K562 (cell line): ENCODE results near the gene SDR39U1. TPM values are rescaled to one million over a fixed set of nuclear protein-coding genes. Genes with fewer than 3 reads are reported as not detected.

Experiments used
- ASH1L ChIP-seq: fragments of 450-650 bp; IDR thresholded peaks from 2 replicates; pipeline ENCODE4 v1.6.1; 2018; ENCODE audit warnings: borderline replicate concordance, mild to moderate bottlenecking, low read depth; ENCODE audit not compliant: partially characterized antibody
- ATF7 ChIP-seq: fragments of 450-650 bp; IDR thresholded peaks from 2 replicates; pipeline ENCODE4 v1.7.1; 2014; ENCODE audit warnings: mild to moderate bottlenecking, moderate library complexity
- DDX20 ChIP-seq: fragments of 450-650 bp; IDR thresholded peaks from 2 replicates; pipeline ENCODE4 v1.6.1; 2016; ENCODE audit warnings: missing genetic modification characterization, low read depth, mild to moderate bottlenecking, missing compliant biosample characterization, moderate library complexity
- DPF2 ChIP-seq: fragments of 450-650 bp; IDR thresholded peaks from 2 replicates; pipeline ENCODE4 v1.6.1; 2016
- ETV6 ChIP-seq, 3 experiments: fragments of 150-350 bp in 1 of 3; sonication (generic) in 1 of 3; formaldehyde crosslinking in 1 of 3; IDR thresholded peaks; 2 replicates each; pipeline versions ENCODE4 v1.6.1 to v1.8.0; 2014 to 2022; ENCODE audit warnings: borderline replicate concordance in 2 of 3, low read depth in 2 of 3, antibody characterized with exemption in 1 of 3, low read length in 1 of 3, mild to moderate bottlenecking in 1 of 3, missing genetic modification reagents in 1 of 3
- FIP1L1 ChIP-seq: fragments of 200-400 bp; formaldehyde crosslinking; IDR thresholded peaks from 2 replicates; pipeline ENCODE4 v1.6.1; 2018; ENCODE audit warnings: mild to moderate bottlenecking, low read depth, low read length; ENCODE audit not compliant: poor library complexity, severe bottlenecking
- FOSL1 ChIP-seq: fragments of 200-800 bp; sonication (Bioruptor generic); conservative IDR thresholded peaks from 2 replicates; pipeline ENCODE4 v1.6.1; 2016; ENCODE audit warnings: missing genetic modification characterization, missing compliant biosample characterization
- GABPB1 ChIP-seq: sonication (generic); formaldehyde crosslinking; IDR thresholded peaks from 2 replicates; pipeline ENCODE4 v1.8.0; 2022; ENCODE audit warnings: mild to moderate bottlenecking, missing genetic modification reagents
- HDAC2 ChIP-seq: fragments of 450-650 bp; IDR thresholded peaks from 2 replicates; pipeline ENCODE4 v1.6.1; 2016; ENCODE audit warnings: mild to moderate bottlenecking
- HLTF ChIP-seq: fragments of 450-650 bp; IDR thresholded peaks from 2 replicates; pipeline ENCODE4 v1.6.1; 2016
- MAFF ChIP-seq: IDR thresholded peaks from 2 replicates; pipeline ENCODE4 v1.6.1; 2012; ENCODE audit warnings: low read length, improper control_type of control experiment
- MCM7 ChIP-seq, 2 experiments: fragments of 450-650 bp; IDR thresholded peaks; 2 replicates each; pipeline ENCODE4 v1.6.1; 2016 to 2018
- POLR2A ChIP-seq: fragments of 450-650 bp; conservative IDR thresholded peaks from 2 replicates; pipeline ENCODE4 v1.6.1; 2016
- RAD21 ChIP-seq, 2 experiments: fragments of 250-450 bp in 1 of 2; fragments of 450-650 bp in 1 of 2; sonication (Bioruptor Pico) in 1 of 2; formaldehyde crosslinking in 1 of 2; IDR thresholded peaks in 1 of 2; conservative IDR thresholded peaks in 1 of 2; 2 replicates each; pipeline versions ENCODE4 v1.4.0 to v1.8.0; 2020 to 2022; ENCODE audit warnings: mild to moderate bottlenecking in 2 of 2, moderate library complexity in 1 of 2
- RNF2 ChIP-seq: sonication (generic); IDR thresholded peaks from 2 replicates; pipeline ENCODE4 v1.6.1; 2016
- SIX5 ChIP-seq, 2 experiments: IDR thresholded peaks; 2 replicates each; pipeline ENCODE4 v1.6.1; 2011; ENCODE audit warnings: low read length in 2 of 2, borderline replicate concordance in 1 of 2, low read depth in 1 of 2, mild to moderate bottlenecking in 1 of 2, moderate library complexity in 1 of 2; ENCODE audit not compliant: insufficient read depth in 1 of 2
- SP1 ChIP-seq: sonication (generic); formaldehyde crosslinking; IDR thresholded peaks from 2 replicates; pipeline ENCODE4 v1.8.1; 2022; ENCODE audit warnings: mild to moderate bottlenecking, missing genetic modification reagents
- STAT5B ChIP-seq: fragments of 250-450 bp; sonication (Bioruptor Pico); IDR thresholded peaks from 2 replicates; pipeline ENCODE4 v1.8.0; 2021; ENCODE audit warnings: mild to moderate bottlenecking, inconsistent platforms
- ZNF668 ChIP-seq: fragments of 250-450 bp; sonication (Bioruptor Pico); IDR thresholded peaks from 2 replicates; pipeline ENCODE4 v1.8.0; 2022; ENCODE audit warnings: mild to moderate bottlenecking, inconsistent platforms
- polyA plus RNA-seq, 8 experiments: library from polyadenylated mRNA; depleted of rRNA in 4 of 8; stranded (reverse) in 5 of 8; unstranded in 3 of 8; fragments of >200 nt; fragmentation: Nextera tagmentation in 2 of 8; fragmentation: Illumina TruSeq in 1 of 8; extraction: Ambion mirVana in 2 of 8; extraction: Trizol in 1 of 8; gene quantifications; 2 replicates each; pipeline versions ENCODE4 v1.2.1 to v1.2.3, GENCODE V29; 2011 to 2014; ENCODE audit warnings: inconsistent platforms in 1 of 8, missing spikeins in 1 of 8
- total RNA-seq, 7 experiments: library from RNA; depleted of rRNA in 6 of 7; stranded (reverse); fragments of >200 nt in 6 of 7; fragmentation: Illumina TruSeq in 2 of 7; extraction: Trizol in 2 of 7; gene quantifications; 2 replicates each; pipeline versions ENCODE4 v1.2.1 to v1.2.3, GENCODE V29; 2011 to 2021; ENCODE audit warnings: low replicate concordance in 1 of 7
- TF ChIP-seq, protein P1 (sequence below): fragments of 200-800 bp; sonication (Bioruptor generic); IDR thresholded peaks from 2 replicates; pipeline ENCODE4 v1.6.1; 2017; ENCODE audit warnings: missing genetic modification characterization, missing compliant biosample characterization
- TF ChIP-seq, protein P2 (sequence below): IDR thresholded peaks from 2 replicates; pipeline ENCODE4 v1.6.1; 2014; ENCODE audit warnings: antibody characterized with exemption
- TF ChIP-seq, protein P3 (sequence below): fragments of 150-350 bp; conservative IDR thresholded peaks from 2 replicates; pipeline ENCODE4 v1.6.1; 2014; ENCODE audit warnings: low read length
- TF ChIP-seq, protein P4 (sequence below): fragments of 450-650 bp; IDR thresholded peaks from 2 replicates; pipeline ENCODE4 v1.6.1; 2016; ENCODE audit warnings: borderline replicate concordance

Gene SDR39U1
- total and polyA plus RNA-seq, 9 of the 15 experiments (the other 6 are each of a cell fraction or from before 2014, with no cell fraction given) = 10.4 to 56.1 (median 19.8) TPM

GRCh38 chr14:24430143-24430681, 12.4 kb downstream of the SDR39U1 start (continued):
- no peak for TF ChIP-seq ZNF668
- TF ChIP-seq, protein P1, sequence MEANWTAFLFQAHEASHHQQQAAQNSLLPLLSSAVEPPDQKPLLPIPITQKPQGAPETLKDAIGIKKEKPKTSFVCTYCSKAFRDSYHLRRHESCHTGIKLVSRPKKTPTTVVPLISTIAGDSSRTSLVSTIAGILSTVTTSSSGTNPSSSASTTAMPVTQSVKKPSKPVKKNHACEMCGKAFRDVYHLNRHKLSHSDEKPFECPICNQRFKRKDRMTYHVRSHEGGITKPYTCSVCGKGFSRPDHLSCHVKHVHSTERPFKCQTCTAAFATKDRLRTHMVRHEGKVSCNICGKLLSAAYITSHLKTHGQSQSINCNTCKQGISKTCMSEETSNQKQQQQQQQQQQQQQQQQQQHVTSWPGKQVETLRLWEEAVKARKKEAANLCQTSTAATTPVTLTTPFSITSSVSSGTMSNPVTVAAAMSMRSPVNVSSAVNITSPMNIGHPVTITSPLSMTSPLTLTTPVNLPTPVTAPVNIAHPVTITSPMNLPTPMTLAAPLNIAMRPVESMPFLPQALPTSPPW = peak; percentile 16; the same call in 1 of the 2 replicates
- TF ChIP-seq FIP1L1 = no peak
- TF ChIP-seq MCM7 (IDR thresholded peaks at IDR 0.05) = no peak
- TF ChIP-seq DDX20 (tag) = no peak
- no peak for TF ChIP-seq SIX5 (IDR thresholded peaks at IDR 0.05; ENCODE audit: borderline replicate concordance in 1 of 2, insufficient read depth in 1 of 2, low read depth in 1 of 2, low read length in 2 of 2)
- 0 out of 2 replicates have a peak, but pooled peaks have one; percentile 27 for TF ChIP-seq HDAC2
- TF ChIP-seq HLTF = no peak
- no peak for TF ChIP-seq MAFF
- TF ChIP-seq SP1 (CRISPR knock-in tag) = no peak
- TF ChIP-seq, protein P2, sequence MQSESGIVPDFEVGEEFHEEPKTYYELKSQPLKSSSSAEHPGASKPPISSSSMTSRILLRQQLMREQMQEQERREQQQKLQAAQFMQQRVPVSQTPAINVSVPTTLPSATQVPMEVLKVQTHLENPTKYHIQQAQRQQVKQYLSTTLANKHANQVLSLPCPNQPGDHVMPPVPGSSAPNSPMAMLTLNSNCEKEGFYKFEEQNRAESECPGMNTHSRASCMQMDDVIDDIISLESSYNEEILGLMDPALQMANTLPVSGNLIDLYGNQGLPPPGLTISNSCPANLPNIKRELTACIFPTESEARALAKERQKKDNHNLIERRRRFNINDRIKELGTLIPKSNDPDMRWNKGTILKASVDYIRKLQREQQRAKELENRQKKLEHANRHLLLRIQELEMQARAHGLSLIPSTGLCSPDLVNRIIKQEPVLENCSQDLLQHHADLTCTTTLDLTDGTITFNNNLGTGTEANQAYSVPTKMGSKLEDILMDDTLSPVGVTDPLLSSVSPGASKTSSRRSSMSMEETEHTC = no peak
- TF ChIP-seq, protein P3, sequence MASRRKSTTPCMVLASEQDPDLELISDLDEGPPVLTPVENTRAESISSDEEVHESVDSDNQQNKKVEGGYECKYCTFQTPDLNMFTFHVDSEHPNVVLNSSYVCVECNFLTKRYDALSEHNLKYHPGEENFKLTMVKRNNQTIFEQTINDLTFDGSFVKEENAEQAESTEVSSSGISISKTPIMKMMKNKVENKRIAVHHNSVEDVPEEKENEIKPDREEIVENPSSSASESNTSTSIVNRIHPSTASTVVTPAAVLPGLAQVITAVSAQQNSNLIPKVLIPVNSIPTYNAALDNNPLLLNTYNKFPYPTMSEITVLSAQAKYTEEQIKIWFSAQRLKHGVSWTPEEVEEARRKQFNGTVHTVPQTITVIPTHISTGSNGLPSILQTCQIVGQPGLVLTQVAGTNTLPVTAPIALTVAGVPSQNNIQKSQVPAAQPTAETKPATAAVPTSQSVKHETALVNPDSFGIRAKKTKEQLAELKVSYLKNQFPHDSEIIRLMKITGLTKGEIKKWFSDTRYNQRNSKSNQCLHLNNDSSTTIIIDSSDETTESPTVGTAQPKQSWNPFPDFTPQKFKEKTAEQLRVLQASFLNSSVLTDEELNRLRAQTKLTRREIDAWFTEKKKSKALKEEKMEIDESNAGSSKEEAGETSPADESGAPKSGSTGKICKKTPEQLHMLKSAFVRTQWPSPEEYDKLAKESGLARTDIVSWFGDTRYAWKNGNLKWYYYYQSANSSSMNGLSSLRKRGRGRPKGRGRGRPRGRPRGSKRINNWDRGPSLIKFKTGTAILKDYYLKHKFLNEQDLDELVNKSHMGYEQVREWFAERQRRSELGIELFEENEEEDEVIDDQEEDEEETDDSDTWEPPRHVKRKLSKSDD = no peak
- 0 out of 2 replicates have a peak, but pooled peaks have one; percentile 8 for TF ChIP-seq RNF2
- TF ChIP-seq, protein P4, sequence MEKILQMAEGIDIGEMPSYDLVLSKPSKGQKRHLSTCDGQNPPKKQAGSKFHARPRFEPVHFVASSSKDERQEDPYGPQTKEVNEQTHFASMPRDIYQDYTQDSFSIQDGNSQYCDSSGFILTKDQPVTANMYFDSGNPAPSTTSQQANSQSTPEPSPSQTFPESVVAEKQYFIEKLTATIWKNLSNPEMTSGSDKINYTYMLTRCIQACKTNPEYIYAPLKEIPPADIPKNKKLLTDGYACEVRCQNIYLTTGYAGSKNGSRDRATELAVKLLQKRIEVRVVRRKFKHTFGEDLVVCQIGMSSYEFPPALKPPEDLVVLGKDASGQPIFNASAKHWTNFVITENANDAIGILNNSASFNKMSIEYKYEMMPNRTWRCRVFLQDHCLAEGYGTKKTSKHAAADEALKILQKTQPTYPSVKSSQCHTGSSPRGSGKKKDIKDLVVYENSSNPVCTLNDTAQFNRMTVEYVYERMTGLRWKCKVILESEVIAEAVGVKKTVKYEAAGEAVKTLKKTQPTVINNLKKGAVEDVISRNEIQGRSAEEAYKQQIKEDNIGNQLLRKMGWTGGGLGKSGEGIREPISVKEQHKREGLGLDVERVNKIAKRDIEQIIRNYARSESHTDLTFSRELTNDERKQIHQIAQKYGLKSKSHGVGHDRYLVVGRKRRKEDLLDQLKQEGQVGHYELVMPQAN = no peak
- TF ChIP-seq ETV6 (IDR thresholded peaks at IDR 0.05; ENCODE audit: borderline replicate concordance in 1 of 2, low read depth in 2 of 2, low read length in 1 of 2) = no peak
- TF ChIP-seq ETV6 (CRISPR knock-in tag; IDR thresholded peaks at IDR 0.05; ENCODE audit: borderline replicate concordance) = no peak
- no peak for TF ChIP-seq POLR2A
- no peak for TF ChIP-seq ASH1L
- no peak for TF ChIP-seq GABPB1 (CRISPR knock-in tag)
- no peak; the same call in 1 of the 2 replicates for TF ChIP-seq FOSL1 (tag)
- TF ChIP-seq RAD21 (CRISPR knock-in tag; conservative IDR thresholded peaks at IDR 0.05 in 1 of 2, IDR thresholded peaks at IDR 0.05 in 1 of 2) = no peak
- TF ChIP-seq DPF2 = no peak
- no peak for TF ChIP-seq ATF7
- TF ChIP-seq STAT5B (CRISPR knock-in tag) = no peak
